Thymus (tissue), 11 donors: ENCODE measurements around the gene RCOR1. TPM values are rescaled to one million over a fixed set of nuclear protein-coding genes. Genes with fewer than 3 reads are reported as not detected.

Experiments
- DNase-seq, 9 donors: peaks; one replicate each; pipeline ENCODE4 v3.0.0-alpha.2; 2013; ENCODE audit warnings: low spot score in 9 of 9, low read depth in 6 of 9, missing footprints in 1 of 9
- H3K27ac ChIP-seq, 2 donors: one replicate each; pipeline ENCODE4 v1.5.1; 2013; ENCODE audit warnings: control low read depth in 1 of 2, low read depth in 1 of 2, low read length in 1 of 2, mild to moderate bottlenecking in 1 of 2, moderate library complexity in 1 of 2
- H3K27me3 ChIP-seq, 2 donors: one replicate each; pipeline ENCODE4 v1.5.1; 2013; ENCODE audit warnings: low read length in 1 of 2; ENCODE audit not compliant: control insufficient read depth in 2 of 2, insufficient read depth in 1 of 2
- H3K36me3 ChIP-seq, 2 donors: one replicate each; pipeline ENCODE4 v1.5.1; 2013; ENCODE audit warnings: low read length in 1 of 2, mild to moderate bottlenecking in 1 of 2, moderate library complexity in 1 of 2; ENCODE audit not compliant: control insufficient read depth in 2 of 2, insufficient read depth in 2 of 2
- H3K4me1 ChIP-seq, 2 donors: one replicate each; pipeline ENCODE4 v1.5.1; 2013; ENCODE audit warnings: low read length in 2 of 2; ENCODE audit not compliant: control insufficient read depth in 2 of 2, insufficient read depth in 2 of 2
- H3K4me3 ChIP-seq, 2 donors: one replicate each; pipeline ENCODE4 v1.5.1; 2013; ENCODE audit warnings: low read length in 2 of 2, control low read depth in 1 of 2, mild to moderate bottlenecking in 1 of 2
- H3K9me3 ChIP-seq, 2 donors: one replicate each; pipeline ENCODE4 v1.5.1; 2013; ENCODE audit warnings: low read length in 1 of 2, mild to moderate bottlenecking in 1 of 2; ENCODE audit not compliant: control insufficient read depth in 2 of 2, insufficient read depth in 1 of 2
- WGBS: extraction: QIAGEN DNeasy Blood & Tissue Kit; methylation state at CpG from one replicate; pipeline ENCODE4 v1.1.7; 2013; 5-methylcytosine and 5-hydroxymethylcytosine counted together
- polyA plus RNA-seq: library from polyadenylated mRNA; stranded (reverse); fragments of 200-250 nt; gene quantifications from one replicate; pipeline ENCODE4 v1.2.3, GENCODE V29; 2013
- total RNA-seq: library from RNA; stranded (reverse); fragments of 120-200 nt; gene quantifications from one replicate; pipeline ENCODE4 v1.2.4, GENCODE V29; 2013
- donor health status: healthy.

The RCOR1 gene
- total and polyA plus RNA-seq, 2 donors = 9.2 to 9.7 TPM

GRCh38 chr14:102779574-102780315, 187.3 kb downstream of the RCOR1 start:
- WGBS = 93% methylated on average over 13 of the region's 13 CpGs
- Histone ChIP-seq H3K27me3 (peaks cover 0 to 6% of the 10 kb centered on the region in 2 donors), H3K27ac (no peak overlapping the region), H3K36me3 (no peaks in the 10 kb centered on the region), H3K4me3 (no peak overlapping the region), H3K9me3 (no peaks in the 10 kb centered on the region), H3K4me1 (peaks cover 0 to 20% of the 10 kb centered on the region in 2 donors)
- DNase-seq = no peak

Other genes starting within 250 kb of the RCOR1 start
- 26.7 TPM for gene CINP, start 229.8 kb upstream of the RCOR1 start, total RNA-seq
- gene CINP, start 229.8 kb upstream of the RCOR1 start, polyA plus RNA-seq = 33.4 TPM
- gene TECPR2, start 229.7 kb upstream of the RCOR1 start, total RNA-seq = 7.6 TPM
- 8.3 TPM for gene TECPR2, start 229.7 kb upstream of the RCOR1 start, polyA plus RNA-seq
- 2.2 TPM for gene ANKRD9, start 82.9 kb upstream of the RCOR1 start, total RNA-seq
- gene ANKRD9, start 82.9 kb upstream of the RCOR1 start, polyA plus RNA-seq = 3.5 TPM
- gene TRAF3, start 184.8 kb downstream of the RCOR1 start, total RNA-seq = 14.6 TPM
- gene TRAF3, start 184.8 kb downstream of the RCOR1 start, polyA plus RNA-seq = 9.2 TPM